ENCODE data around the gene ACACA. TPM values are rescaled to one million over a fixed set of nuclear protein-coding genes. Genes with fewer than 3 reads are reported as not detected.
"Not testable (repeated sequence)": the region's sequence is repeated elsewhere in the genome, so short reads cannot be mapped to it uniquely, and the experiment has no call there.

The ACACA gene
- total RNA-seq, 1 experiment from 2014 or later: 11.3 TPM

DNA sequence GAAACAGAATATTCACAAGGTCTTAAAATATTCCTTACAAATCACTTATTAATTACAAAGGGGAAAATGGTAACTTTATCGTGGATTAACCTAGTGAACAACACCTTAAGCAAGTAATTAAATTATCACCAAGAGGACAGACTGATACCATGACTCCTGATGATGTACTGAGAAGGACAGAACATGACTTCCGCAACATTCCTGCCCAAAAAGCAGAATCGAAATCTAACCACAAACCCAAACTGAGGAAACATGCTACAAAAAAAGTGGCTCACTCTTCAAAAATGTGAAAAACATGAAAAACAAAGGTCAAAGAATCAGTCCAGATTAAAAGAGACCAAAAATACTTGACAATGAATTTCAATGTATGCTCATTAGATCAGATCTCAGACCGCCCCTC, 306.4 kb downstream of the ACACA start:
- DNase-seq (ENCODE audit: low read depth): no peak

DNA sequence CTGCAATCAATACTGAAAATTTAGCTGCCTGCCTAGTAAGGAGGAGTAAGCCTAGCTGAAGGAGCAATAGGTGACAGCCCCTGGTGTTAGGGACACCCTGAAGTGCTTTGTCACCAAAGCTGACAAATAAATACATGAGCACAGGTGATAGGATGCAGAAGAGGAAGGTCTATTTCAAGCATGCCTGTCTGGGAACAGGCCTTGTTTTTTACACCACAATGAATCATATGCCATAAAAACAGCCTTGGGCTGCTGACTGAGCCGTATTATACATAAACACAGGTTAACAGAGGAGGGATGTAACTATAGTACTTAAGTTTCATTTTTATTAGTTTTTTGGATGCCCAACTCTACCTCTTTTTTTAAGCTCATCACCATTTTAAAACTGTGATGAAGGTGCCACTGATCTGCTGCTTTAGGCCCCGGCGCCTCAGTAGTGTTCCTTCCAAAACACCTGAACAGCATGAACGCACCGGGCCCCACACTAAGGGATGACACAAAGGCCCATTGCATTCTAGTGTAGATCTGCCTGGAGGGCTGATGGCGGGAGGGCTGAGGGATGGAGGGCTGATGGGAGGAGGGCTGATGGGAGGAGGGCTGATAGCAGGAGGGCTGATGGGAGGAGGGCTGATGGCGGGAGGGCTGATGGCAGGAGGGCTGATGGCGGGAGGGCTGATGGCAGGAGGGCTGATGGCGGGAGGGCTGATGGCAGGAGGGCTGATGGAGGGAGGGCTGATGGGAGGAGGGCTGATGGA, 307.5 kb downstream of the ACACA start:
- DNase-seq (ENCODE audit: low read depth): no peak

DNA sequence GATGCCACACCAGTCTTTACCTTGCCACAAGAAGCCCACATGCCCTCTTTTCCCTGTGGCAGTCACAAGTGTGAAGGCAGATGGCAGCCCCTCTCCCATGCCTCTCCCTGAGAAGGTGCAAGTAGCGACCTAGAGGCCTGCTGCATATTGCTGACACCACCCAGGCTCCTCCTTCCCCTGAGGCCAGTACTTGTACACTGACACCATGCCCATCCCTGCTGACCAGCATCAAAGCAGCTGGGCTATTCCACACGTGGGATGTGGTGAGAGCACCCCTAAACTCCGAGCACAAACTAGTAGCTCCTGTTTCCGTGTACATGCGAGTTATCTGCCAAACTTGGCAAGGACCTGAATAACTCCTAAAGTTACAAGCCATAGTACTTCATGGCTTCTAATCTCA, 308.5 kb downstream of the ACACA start:
- DNase-seq (ENCODE audit: low read depth): no peak

DNA sequence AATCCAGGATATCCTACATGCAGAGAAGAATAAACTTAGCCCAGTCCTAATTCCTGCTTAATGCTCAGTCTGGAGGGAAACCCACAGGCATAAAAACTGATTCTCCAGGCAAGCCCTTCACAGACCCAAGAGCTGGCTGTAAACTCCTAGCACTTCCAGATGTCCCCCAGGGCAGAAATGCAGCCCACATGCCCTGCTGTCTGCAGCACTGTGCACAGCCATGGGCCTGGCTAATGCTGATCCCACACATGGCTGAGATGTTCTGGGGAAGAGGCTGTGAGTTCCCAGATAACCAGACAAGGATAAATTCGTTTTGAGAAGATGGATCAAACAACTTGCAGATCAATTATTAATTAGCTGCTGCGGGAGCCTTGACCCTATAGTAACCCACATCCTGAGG, 309.5 kb downstream of the ACACA start:
- no peak for DNase-seq (ENCODE audit: low read depth)

DNA sequence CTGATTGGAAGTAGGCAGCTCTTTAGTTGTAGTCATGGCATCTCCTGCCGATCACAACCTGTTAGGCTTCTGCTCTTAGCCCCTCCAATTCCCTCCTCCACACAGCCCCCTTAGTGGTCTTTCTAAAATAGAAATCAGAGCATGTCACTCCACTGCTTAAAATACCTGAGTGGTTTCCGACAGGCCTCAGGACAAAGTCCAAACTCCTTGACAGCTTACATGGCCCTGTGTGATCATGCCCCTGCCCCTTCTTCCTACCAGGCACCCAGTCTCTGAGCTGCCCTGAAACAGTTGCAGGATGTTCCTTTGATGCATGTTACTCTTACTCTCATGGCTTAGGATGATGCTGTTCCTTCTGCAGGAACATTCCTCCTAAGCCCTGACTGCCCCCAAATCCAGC, 310.6 kb downstream of the ACACA start:
- no peak for DNase-seq (ENCODE audit: low read depth)

DNA sequence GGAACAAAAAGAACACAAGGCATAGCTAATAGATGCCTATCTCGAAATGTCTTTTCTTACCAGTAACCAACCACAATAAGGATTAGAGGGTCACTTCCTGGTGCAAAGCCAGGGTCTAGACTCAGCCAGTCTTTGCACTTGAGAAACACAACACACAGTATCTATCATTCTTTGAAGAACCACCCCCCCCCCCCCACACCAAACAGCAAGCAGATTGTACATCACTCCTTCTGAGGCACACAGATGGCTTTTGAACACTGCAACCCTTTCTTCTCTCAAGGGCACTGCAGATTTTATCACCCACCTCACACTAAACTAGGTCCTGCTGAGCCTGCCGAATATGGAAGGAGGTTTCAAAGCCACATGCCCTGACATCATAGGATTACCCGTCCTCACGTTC, 312.2 kb downstream of the ACACA start:
- no peak for DNase-seq (ENCODE audit: low read depth)

DNA sequence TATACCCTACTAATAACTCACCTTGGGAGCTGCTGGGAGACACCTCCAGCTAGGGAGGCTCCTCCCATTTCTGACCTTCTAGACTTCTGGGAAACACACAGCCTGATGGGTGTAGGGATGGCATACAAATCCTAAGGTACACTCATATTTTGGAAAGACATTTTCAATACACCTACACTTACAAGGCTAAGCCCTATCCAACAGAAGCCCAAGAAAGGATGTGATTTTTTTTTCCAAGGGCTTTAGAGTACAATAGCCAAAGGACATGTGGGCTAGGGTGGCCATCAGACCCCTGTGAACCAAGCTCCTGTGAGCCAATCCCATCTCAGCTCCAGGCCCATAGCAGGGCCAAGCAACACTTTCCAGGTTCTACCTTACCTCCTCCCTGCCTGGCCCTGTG, 313.9 kb downstream of the ACACA start:
- DNase-seq (ENCODE audit: low read depth): no peak

DNA sequence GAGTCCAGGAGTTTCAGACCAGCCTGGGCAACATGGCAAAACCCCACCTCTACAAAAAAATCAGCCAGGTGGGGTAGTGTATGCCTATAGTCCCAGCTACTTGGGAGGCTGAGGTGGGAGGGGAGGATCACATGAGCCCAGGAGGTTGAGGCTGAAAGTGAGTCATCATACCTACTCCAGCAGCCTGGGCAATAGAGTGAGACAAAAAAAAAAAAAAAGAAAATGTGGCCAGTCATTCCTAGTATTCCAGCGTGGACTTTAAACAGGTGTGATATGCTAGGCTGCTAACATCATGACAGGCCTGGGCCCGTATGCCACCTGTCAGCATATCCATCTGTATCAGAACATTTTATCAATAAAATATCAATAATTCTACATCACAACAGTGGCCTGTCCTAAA, 314.6 kb downstream of the ACACA start:
- DNase-seq (ENCODE audit: low read depth): peak; percentile 21

DNA sequence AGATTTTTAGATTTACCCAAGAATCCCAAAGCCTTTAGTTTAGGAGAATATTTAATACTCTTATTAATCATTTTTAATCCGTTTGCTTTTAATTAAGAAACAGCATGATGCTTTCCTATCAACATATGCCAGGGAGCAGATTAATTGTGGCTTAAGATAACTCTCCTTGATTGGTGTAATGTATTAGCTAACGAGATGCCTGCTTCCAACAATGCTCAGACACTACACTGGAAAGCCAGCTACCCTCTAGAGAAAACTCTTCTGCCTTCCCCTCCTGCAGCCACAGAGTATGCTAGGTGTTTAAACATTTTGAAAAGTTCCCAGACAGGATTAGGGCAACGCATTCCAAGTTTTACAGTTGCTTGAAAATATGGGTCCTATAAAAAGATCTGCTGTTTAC, 315.7 kb downstream of the ACACA start:
- DNase-seq (ENCODE audit: low read depth): no peak

DNA sequence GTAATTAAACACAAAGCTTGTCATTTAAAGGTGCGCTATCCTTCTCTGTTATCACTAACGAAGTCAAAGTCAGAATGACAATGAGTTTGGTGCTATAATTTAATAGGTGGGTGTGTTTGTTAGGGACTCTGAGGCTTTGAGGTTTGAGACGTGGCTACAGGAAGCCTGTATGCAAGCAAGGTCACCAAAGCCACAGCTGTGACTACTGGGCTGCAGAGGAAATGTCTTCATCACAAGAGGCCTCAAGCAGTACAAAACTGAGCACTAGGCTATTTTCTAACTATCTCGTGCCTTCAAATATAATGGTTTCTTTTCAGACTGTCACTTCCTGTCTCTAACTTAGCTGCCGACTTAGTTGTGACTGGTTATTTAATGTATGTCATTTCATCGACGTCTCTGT, 316.7 kb downstream of the ACACA start:
- no peak for DNase-seq (ENCODE audit: low read depth)

DNA sequence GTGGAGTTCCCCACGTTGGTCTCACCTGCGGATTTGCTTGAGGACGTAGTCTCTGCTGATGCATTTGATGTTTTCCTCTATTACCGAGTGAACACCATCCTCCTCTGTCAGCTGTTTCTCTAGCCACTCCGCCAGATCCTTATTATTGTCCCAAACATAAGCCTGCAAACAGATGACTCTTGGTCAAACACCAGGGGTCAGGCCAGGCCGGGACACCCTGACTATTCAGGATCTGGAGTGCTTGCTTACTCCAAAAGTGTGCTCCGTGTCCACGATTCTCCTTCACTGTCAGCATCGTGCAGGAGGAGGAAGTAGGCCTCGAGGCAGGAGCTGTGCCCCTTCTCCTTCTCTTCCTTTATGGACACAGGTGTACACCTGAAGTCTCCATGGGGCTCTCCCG, 317.7 kb downstream of the ACACA start:
- DNase-seq (ENCODE audit: low read depth): no peak

DNA sequence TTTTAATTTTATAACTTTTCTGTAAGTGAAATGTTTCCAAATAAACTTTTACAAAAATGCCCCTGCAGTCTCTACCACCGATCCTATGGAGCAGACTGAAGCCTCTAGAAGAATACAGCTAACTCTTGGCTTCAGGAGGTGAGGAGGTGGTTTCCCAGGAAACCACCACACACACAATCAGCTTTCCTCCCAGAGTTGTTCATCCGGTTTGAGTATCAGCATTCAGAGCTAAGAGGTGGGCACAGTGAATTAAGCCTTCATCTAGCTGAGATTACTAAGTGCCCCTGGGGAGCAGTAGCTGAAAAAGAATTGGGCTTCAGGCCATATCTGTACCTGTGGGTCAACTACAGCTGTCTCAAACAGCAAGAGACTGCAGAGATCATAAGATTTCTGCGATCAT, 318.2 kb downstream of the ACACA start:
- DNase-seq (ENCODE audit: low read depth): no peak

DNA sequence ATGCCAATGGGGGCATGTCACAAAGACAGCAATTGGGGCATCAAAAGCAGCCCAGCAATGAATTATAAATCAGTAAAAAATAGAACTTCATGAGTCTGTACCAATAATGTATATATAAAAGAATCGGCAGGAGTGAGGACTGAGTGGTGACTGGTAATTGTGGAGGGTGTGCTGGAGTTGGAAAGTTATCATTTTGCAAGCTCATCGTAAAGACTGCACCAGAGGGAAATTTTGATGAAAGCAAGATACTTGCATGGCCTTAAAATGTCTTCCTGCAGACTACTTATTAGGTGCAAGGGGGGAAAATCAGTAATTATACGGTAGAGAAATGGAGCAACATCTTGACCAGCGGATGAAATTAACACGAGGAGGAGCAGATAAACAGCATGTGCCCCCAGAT, 319.0 kb downstream of the ACACA start:
- DNase-seq (ENCODE audit: low read depth): no peak

DNA sequence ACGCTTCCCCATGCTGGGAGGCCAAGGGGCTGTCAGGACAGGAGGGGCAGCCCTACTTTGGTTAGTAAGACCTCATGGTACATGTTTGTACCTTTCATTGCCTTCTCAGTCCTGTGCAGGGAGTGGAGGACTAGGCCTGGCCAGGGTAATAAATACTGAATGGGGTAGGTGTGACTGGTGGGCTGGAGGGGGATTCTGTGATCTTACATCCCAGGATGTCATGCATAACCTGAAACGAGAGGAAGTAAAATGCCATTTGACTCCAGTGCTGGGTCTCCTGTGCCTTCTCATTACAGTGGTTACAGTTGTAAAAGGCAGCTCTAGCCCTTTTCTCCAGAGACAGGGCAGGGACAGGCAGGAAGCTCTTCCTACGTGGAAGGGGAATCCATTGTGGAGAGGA, 319.7 kb downstream of the ACACA start:
- DNase-seq (ENCODE audit: low read depth): no peak

DNA sequence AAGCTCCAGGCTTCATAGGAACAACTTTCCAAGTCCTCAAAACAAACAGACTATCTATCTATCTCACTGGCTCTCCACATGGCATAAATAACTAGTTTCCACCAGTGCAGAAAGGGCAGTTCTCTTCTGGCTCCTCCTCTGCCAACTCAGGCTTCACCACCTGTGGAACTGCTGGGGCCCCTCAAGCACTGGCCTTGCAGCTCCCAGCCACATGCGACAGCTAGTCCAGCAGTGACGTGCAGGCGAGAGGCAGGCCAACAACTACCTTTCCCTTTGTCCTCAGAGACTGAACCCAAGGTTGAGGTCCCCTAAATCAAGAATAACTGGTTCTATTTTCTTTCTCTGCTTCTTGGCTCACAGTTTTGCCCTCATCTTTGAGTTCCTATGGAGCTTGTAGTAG, 320.3 kb downstream of the ACACA start:
- no peak for DNase-seq (ENCODE audit: low read depth)

DNA sequence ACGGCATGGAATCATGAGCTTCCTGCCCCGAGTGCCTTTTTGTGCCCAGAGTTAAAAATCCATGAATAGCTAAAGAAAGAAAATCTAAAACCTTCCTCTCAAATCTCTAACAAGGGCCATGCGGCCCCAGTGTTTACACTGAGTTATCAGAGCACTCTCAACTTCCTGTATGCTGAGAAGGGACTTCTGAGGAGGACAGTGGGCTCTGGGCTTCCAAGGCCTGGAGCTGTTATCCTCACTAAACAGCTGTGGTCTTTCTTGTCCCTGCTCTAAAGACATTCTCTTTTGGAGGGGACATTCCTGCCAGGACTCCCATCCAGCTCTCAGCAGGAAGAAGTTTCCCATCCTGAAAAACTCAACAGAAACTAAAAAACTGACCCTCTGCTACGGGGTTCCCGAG, 322.3 kb downstream of the ACACA start:
- no peak for DNase-seq (ENCODE audit: low read depth)

DNA sequence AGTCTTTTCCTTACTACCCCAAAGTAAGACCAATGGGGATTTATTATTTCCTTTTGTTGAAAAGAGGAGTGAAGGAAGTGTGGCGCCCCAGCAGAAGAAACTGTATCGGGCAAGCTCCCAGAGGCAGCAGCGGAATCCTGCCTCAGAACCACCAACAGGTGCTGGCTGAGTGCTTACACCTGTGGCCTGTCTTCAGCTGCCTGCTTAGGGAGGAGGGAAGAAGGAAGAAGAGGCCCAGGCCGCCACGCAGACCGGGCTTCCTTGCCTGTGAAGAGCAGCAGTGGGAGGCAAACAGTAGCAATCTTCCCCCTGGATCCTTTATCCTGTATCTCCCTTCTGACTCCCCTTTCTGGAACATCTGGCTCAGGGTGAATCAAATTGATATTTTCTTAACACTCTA, 323.2 kb downstream of the ACACA start:
- DNase-seq (ENCODE audit: low read depth): no peak

DNA sequence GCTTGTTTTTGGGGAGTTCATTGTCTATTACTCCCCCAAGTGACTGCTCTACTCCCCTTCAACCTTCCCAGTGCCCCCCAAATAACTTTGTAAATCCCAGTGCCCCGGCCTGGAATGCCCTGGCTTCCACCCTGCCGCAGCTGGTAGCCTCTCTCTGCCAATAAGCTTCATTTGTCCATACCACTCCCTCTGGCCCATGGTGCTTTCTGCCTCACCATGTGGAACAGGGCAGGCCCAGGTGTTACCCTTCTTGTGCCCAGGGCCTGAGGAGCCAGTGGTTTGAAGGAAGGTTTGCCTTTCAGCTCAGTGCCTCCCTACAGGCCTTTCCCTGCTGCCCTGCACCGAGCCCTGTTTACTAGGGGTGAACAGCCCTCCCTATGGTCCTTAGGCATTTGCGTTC, 323.7 kb downstream of the ACACA start:
- no peak for DNase-seq (ENCODE audit: low read depth)

DNA sequence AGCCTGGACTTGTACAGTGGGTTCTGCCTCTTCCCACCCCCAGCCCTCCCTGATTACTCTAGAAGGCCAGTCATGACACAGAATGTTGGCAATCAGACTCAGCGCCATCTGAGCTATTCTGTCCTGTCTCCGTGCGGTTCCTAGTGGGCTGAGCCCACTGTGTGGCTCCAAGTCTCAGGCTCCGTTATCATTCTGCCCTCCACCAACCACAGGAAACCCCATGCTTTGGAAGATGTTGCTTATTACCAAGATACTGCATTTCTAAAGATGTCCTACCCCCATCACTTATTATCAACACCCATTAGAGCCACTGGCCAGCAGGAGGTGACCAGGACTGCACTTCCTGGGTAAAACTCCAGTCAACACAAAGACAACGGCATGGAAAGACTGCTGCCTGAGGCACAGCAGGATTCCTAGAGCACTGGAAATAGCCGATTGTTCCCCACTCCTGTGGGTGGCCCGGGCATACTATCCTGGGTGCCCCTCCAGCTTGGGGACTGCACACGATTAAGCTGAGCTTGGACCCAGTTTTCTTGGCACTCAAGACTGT, 324.2 kb downstream of the ACACA start:
- no peak for DNase-seq (ENCODE audit: low read depth)

DNA sequence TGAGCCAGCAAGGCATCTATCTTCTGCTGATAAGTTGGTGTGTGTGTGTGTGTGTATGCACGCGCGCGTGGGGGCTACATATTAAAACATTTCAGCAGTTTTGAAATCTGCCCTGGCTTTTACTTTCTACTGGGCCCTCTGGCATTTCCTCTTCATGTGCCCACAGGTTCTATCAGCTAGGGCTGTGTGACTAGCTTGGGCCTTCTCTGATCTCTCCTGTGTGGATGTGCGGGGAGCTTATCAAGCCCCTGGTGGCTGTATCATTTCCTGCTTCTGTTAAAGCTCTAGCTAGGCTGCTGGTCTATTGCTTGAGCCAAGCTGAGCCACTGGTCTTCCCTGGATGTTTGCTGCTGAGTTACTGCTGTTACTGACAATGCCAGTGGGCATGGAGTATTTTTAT, 325.3 kb downstream of the ACACA start:
- DNase-seq (ENCODE audit: low read depth): no peak

DNA sequence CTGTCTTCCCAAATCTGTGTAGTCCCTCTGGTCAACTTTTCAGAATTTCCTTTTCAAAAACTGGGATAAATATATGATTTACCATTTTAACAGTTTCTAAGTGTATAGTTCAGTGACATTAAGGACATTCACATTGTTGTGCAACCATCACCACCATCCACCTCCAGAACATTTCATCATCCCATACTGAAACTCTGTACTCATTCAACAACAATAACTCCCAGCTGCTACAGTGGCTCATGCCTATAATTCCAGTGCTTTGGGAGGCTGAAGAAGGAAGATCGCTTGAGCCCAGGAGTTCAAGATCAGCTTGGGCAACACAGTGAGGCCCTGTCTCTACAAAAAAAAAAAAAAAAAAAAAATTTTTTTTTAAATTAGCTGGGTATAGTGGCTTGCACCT, 326.9 kb downstream of the ACACA start:
- no peak for DNase-seq (ENCODE audit: low read depth)

DNA sequence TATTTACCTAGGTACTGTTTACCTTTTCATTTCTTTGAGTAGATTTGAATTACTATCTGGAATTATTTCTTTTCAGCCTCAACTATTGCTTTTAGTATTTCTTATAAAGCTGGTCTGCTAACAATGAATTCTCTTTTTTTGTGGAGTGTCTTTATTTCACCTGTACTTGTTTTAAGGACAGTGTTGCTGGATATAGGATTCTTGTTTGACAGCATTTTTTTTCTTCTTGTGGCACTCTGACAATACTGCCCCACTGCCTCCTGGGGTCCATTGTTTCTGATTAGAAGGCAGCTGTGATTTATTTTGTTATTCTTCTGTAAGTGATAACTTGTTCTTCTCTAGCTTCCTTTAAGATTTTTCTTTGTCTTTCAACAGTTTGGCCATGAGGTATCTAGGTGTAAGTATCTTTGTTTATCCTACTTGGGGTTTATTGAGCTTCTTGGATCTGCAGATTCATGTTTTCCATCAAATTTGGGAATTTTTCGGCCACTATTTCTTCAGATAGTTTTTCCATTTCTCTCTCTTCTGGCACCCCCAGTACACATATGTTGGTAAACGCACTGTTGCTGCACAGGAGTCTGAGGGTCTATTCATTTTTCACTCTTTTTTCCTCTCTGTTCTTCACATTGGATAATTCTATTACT, 327.4 kb downstream of the ACACA start:
- DNase-seq (ENCODE audit: low read depth): no peak

DNA sequence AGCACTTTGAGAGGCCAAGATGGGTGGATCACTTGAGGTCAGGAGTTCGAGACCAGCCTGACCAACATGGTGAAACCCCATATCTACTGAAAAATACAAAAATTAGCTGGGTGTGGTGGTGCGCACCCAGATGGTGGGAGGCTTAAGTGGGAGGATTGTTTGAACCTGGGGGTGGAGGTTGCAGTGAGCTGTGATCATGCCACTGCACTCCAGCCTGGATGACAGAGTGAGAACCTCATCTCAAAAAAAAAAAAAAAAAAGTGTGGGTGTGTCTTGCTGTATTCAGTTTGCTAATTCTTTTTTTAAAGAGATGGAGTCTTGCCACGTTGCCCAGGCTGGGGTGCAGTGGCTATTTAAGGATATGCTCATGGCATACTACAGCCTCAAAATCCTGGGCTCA, 333.2 kb downstream of the ACACA start:
- not testable (repeated sequence) for DNase-seq (ENCODE audit: low read depth)

DNA sequence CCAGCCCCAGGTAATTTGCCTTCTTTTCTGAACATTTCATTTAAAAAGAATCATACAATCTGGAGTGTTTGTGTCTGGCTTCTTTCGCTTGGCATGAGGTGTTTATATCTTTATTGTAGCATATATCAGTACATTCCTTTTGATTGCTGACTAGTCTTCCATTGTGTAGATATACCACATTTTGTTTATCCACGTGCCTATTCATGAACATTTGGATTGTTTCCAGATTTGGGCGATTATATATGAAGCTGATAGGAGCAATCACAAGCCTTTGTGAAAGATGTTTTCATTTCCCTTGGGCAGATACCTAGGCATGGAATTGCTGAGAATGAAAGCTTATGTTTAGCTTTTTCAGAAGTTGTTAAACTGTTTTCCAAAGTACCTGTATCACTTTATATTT, 337.5 kb downstream of the ACACA start:
- no peak for DNase-seq (ENCODE audit: low read depth)

All from Daoy (cell line).